Ascending aorta (tissue), 2 donors: ENCODE measurements around the gene PIK3CD. TPM values are rescaled to one million over a fixed set of nuclear protein-coding genes. Genes with fewer than 3 reads are reported as not detected.

ENCODE experiments used
- DNase-seq, 2 donors: peaks; one replicate each; pipeline ENCODE4 v3.0.0-alpha.2; 2019; ENCODE audit warnings: low spot score in 2 of 2
- H3K27ac ChIP-seq, 2 donors: fragments of 200-600 bp; sonication (generic); one replicate each; pipeline ENCODE4 v1.5.1; 2016 to 2017; ENCODE audit warnings: mild to moderate bottlenecking in 1 of 2
- H3K27me3 ChIP-seq: fragments of 200-600 bp; sonication (generic); one replicate; pipeline ENCODE4 v1.5.1; 2017
- H3K36me3 ChIP-seq, 2 donors: fragments of 200-600 bp; sonication (generic); one replicate each; pipeline ENCODE4 v1.5.1; 2016
- H3K4me1 ChIP-seq, 2 donors: fragments of 200-600 bp; sonication (generic); one replicate each; pipeline ENCODE4 v1.5.1; 2016 to 2017; ENCODE audit warnings: mild to moderate bottlenecking in 1 of 2
- H3K4me3 ChIP-seq, 2 donors: fragments of 200-600 bp; sonication (generic); one replicate each; pipeline ENCODE4 v1.5.1; 2016 to 2017; ENCODE audit warnings: mild to moderate bottlenecking in 1 of 2
- H3K9me3 ChIP-seq, 2 donors: fragments of 200-600 bp; sonication (generic); one replicate each; pipeline ENCODE4 v1.5.1; 2016
- CTCF ChIP-seq, 3 experiments: fragments of 200-600 bp in 2 of 3; fragments of 450-650 bp in 1 of 3; sonication (generic) in 2 of 3; IDR thresholded peaks; one replicate each; pipeline ENCODE4 v1.5.1; 2016 to 2019; ENCODE audit warnings: antibody characterized with exemption in 3 of 3, mild to moderate bottlenecking in 1 of 3, moderate library complexity in 1 of 3
- intact Hi-C: fragments of 100-400 bp; cut with DNase I; formaldehyde crosslinking; loops from one replicate; pipeline ENCODE4 v1.15.1; 2023
- total RNA-seq: library from RNA; depleted of rRNA; stranded (reverse); fragments of >200 nt; gene quantifications from one replicate; pipeline ENCODE4 v1.1.0, GENCODE V29; 2016

PIK3CD gene
- total RNA-seq, 1 donor from 2014 or later = 19.7 TPM

GRCh38 chr1:9680828-9681227, 29.3 kb downstream of the PIK3CD start:
- no peak overlapping the region for H3K4me3 ChIP-seq
- no peaks in the 10 kb centered on the region for H3K27me3 ChIP-seq
- intact Hi-C loops = no loop called here
- no peak for TF ChIP-seq CTCF (IDR thresholded peaks at IDR 0.05)
- no peaks in the 10 kb centered on the region for H3K36me3 ChIP-seq
- no peaks in the 10 kb centered on the region for H3K4me1 ChIP-seq
- H3K9me3 ChIP-seq = no peaks in the 10 kb centered on the region
- no peak for DNase-seq
- no peak overlapping the region for H3K27ac ChIP-seq

- Histone ChIP-seq H3K27ac (no peak overlapping the region), H3K4me3 (no peak overlapping the region), H3K4me1 (peaks cover 6 to 7% of the 10 kb centered on the region in 2 donors), H3K9me3 (no peaks in the 10 kb centered on the region), H3K27me3 (no peaks in the 10 kb centered on the region), H3K36me3 (no peaks in the 10 kb centered on the region)
- DNase-seq = no peak
- TF ChIP-seq CTCF (IDR thresholded peaks at IDR 0.05) = no peak
- intact Hi-C loops = loop anchor here (5.0 kb wide), 1 partner anchor 58 kb away; no protein-coding TSS in a partner anchor
These were observed 33.3 kb downstream of the PIK3CD start for GRCh38 chr1:9684801-9685200.

GRCh38 chr1:9687120-9687873, 35.8 kb downstream of the PIK3CD start:
- peak in 1 of 3 experiments; percentile 13 for TF ChIP-seq CTCF (IDR thresholded peaks at IDR 0.05)
- Histone ChIP-seq H3K27ac (peak overlapping the region; percentile 51 to 62), H3K27me3 (no peaks in the 10 kb centered on the region), H3K9me3 (no peaks in the 10 kb centered on the region), H3K36me3 (no peaks in the 10 kb centered on the region), H3K4me3 (peak overlapping the region; percentile 54 to 97), H3K4me1 (peaks cover 7 to 15% of the 10 kb centered on the region in 2 donors)
- DNase-seq = peak; percentile 35 to 80
- intact Hi-C loops = loop anchor here (5.0 kb wide), 1 partner anchor 60 kb away; no protein-coding TSS in a partner anchor

- H3K27ac ChIP-seq = peak overlapping the region; percentile 51 to 62
- peak overlapping the region; percentile 54 to 97 for H3K4me3 ChIP-seq
- no peak for TF ChIP-seq CTCF (IDR thresholded peaks at IDR 0.05)
- H3K9me3 ChIP-seq = no peaks in the 10 kb centered on the region
- DNase-seq = no peak
- intact Hi-C loops = loop anchor here (5.0 kb wide), 1 partner anchor 61 kb away; no protein-coding TSS in a partner anchor
- H3K36me3 ChIP-seq = no peaks in the 10 kb centered on the region
- H3K27me3 ChIP-seq = no peaks in the 10 kb centered on the region
- peaks cover 7 to 15% of the 10 kb centered on the region in 2 donors for H3K4me1 ChIP-seq
These were observed 36.5 kb downstream of the PIK3CD start for GRCh38 chr1:9687874-9688582.

GRCh38 chr1:9688599-9688998, 37.1 kb downstream of the PIK3CD start:
- no peaks in the 10 kb centered on the region for H3K27me3 ChIP-seq
- H3K36me3 ChIP-seq = no peaks in the 10 kb centered on the region
- intact Hi-C loops = loop anchor here (5.0 kb wide), 1 partner anchor 61 kb away; no protein-coding TSS in a partner anchor
- DNase-seq = no peak
- TF ChIP-seq CTCF (IDR thresholded peaks at IDR 0.05) = no peak
- peak overlapping the region; percentile 54 to 97 for H3K4me3 ChIP-seq
- no peaks in the 10 kb centered on the region for H3K9me3 ChIP-seq
- H3K27ac ChIP-seq = no peak overlapping the region
- H3K4me1 ChIP-seq = peaks cover 7 to 15% of the 10 kb centered on the region in 2 donors
